Endothelial cell of umbilical vein (primary cell): ENCODE data around the gene TNPO3. TPM values are rescaled to one million over a fixed set of nuclear protein-coding genes. Genes with fewer than 3 reads are reported as not detected.

Experiments
- BruUV-seq: library from RNA; stranded (reverse); fragments of 400-500 nt; replicated peaks from 2 replicates; lab custom pipeline; 2021; lab: Mats Ljungman, UMichigan
- CTCF ChIA-PET: fragments of 300-600, 350-600 bp; sonication (Branson Sonifier 250); formaldehyde crosslinking; loops from one replicate; lab custom pipeline; 2021; ENCODE audit warnings: antibody characterized with exemption, inconsistent platforms; lab: Charles Lee
- POLR2A ChIA-PET: fragments of 300-600, 350-600 bp; sonication (Branson Sonifier 250); formaldehyde crosslinking; loops from one replicate; lab custom pipeline; 2021; ENCODE audit warnings: antibody characterized with exemption, inconsistent platforms; lab: Charles Lee
- DNase-seq: peaks from one replicate; pipeline ENCODE4 v3.0.0-alpha.2; 2011; ENCODE audit warnings: low read depth, low spot score
- FAIRE-seq: peaks from 2 replicates; lab custom pipeline; 2011; peaks lifted over from hg19 to GRCh38; lab: Jason Lieb, UNC
- H2AFZ ChIP-seq: 2 replicates; pipeline ENCODE4 v1.6.0; 2012; ENCODE audit warnings: low read depth, low read length, control low read depth, inconsistent platforms
- H3K27ac ChIP-seq: 2 replicates; pipeline ENCODE4 v1.5.1; 2011; ENCODE audit warnings: low read depth, mild to moderate bottlenecking, control low read depth, low read length, moderate library complexity; ENCODE audit not compliant: insufficient read depth
- H3K27me3 ChIP-seq, 2 experiments: 2 replicates each; pipeline versions ENCODE4 v1.6.0 to v1.6.1; 2011; ENCODE audit warnings: low read length in 2 of 2, mixed read lengths in 1 of 2; ENCODE audit not compliant: control insufficient read depth in 2 of 2, insufficient read depth in 2 of 2
- H3K36me3 ChIP-seq, 2 experiments: 2 replicates in 1 of 2; 3 replicates in 1 of 2; pipeline ENCODE4 v1.5.1; 2011; ENCODE audit warnings: low read length in 2 of 2, mild to moderate bottlenecking in 1 of 2, moderate library complexity in 1 of 2; ENCODE audit not compliant: control insufficient read depth in 2 of 2, insufficient read depth in 2 of 2; ENCODE audit errors: extremely low read depth in 1 of 2
- H3K4me1 ChIP-seq: 3 replicates; pipeline ENCODE4 v1.5.1; 2011; ENCODE audit warnings: mild to moderate bottlenecking, low read length; ENCODE audit not compliant: control insufficient read depth, insufficient read depth; ENCODE audit errors: extremely low read depth
- H3K4me2 ChIP-seq: 2 replicates; pipeline ENCODE4 v1.6.1; 2011; ENCODE audit warnings: low read length, control low read depth, mixed read lengths; ENCODE audit not compliant: insufficient read depth
- H3K4me3 ChIP-seq, 3 experiments: fragments of 200-600 bp in 1 of 3; sonication (generic), shearing (Covaris generic) in 1 of 3; replicated peaks in 1 of 3; 2 replicates each; pipeline ENCODE4 v1.5.1; 2011 to 2016; ENCODE audit warnings: control low read depth in 3 of 3, low read length in 3 of 3, mild to moderate bottlenecking in 2 of 3, inconsistent platforms in 1 of 3, low read depth in 1 of 3, moderate library complexity in 1 of 3; ENCODE audit not compliant: insufficient read depth in 1 of 3
- H3K79me2 ChIP-seq: 2 replicates; pipeline ENCODE4 v1.6.0; 2012; ENCODE audit warnings: low read length, inconsistent platforms; ENCODE audit not compliant: control insufficient read depth, insufficient read depth
- H3K9ac ChIP-seq: replicated peaks from 2 replicates; pipeline ENCODE3; 2011; ENCODE audit warnings: low read length, control low read depth; ENCODE audit not compliant: insufficient read depth; ENCODE audit errors: extremely low read depth
- H3K9me1 ChIP-seq: replicated peaks from 3 replicates; pipeline ENCODE4 v1.6.0; 2011; ENCODE audit warnings: mild to moderate bottlenecking, low read length; ENCODE audit not compliant: control insufficient read depth, insufficient read depth; ENCODE audit errors: extremely low read depth
- H3K9me3 ChIP-seq: replicated peaks from 2 replicates; pipeline ENCODE4 v1.5.1; 2012; ENCODE audit warnings: low read length, inconsistent platforms; ENCODE audit not compliant: control insufficient read depth, insufficient read depth
- H4K20me1 ChIP-seq: replicated peaks from 2 replicates; pipeline ENCODE3; 2011; ENCODE audit warnings: mild to moderate bottlenecking, low read length; ENCODE audit not compliant: control insufficient read depth, insufficient read depth; ENCODE audit errors: extremely low read depth
- EZH2 ChIP-seq: IDR thresholded peaks from 2 replicates; pipeline ENCODE4 v1.6.1; 2012; ENCODE audit warnings: borderline replicate concordance, low read depth, mild to moderate bottlenecking, moderate library complexity, low read length, inconsistent platforms; ENCODE audit not compliant: severe bottlenecking
- FOS ChIP-seq: IDR thresholded peaks from 2 replicates; pipeline ENCODE4 v1.6.1; 2011; ENCODE audit warnings: mild to moderate bottlenecking, low read length, moderate library complexity, borderline replicate concordance; ENCODE audit not compliant: insufficient read depth
- GATA2 ChIP-seq: IDR thresholded peaks from 2 replicates; pipeline ENCODE4 v1.7.0; 2011; ENCODE audit warnings: low read depth, mild to moderate bottlenecking, moderate library complexity, mixed read lengths, low read length; ENCODE audit not compliant: insufficient read length, insufficient read depth
- JUN ChIP-seq: IDR thresholded peaks from 2 replicates; pipeline ENCODE4 v1.6.1; 2011; ENCODE audit warnings: borderline replicate concordance, low read depth; ENCODE audit not compliant: insufficient read length, insufficient read depth
- MAX ChIP-seq: IDR thresholded peaks from 2 replicates; pipeline ENCODE4 v1.6.1; 2011; ENCODE audit not compliant: insufficient read depth, insufficient read length
- MYC ChIP-seq: IDR thresholded peaks from one replicate; pipeline ENCODE4 v1.6.1; 2011; ENCODE audit warnings: mild to moderate bottlenecking, low read depth, low read length
- POLR2A ChIP-seq: IDR thresholded peaks from 2 replicates; pipeline ENCODE4 v1.6.1; 2012; ENCODE audit warnings: low read depth, mild to moderate bottlenecking, control low read depth, low read length
- POLR2AphosphoS5 ChIP-seq: IDR thresholded peaks from 2 replicates; pipeline ENCODE4 v1.6.1; 2012; ENCODE audit warnings: low read depth, mild to moderate bottlenecking, control low read depth, low read length, moderate library complexity; ENCODE audit not compliant: insufficient read depth
- dilution Hi-C: fragments of 300-500 bp; cut with MboI; formaldehyde crosslinking; loops from one replicate; pipeline ENCODE4 v1.15.0; 2019; ENCODE audit warnings: low sequenced_read_pairs; ENCODE audit not compliant: extremely low pct_ligation_motif_present
- intact Hi-C: fragments of 100-400 bp; cut with micrococcal nuclease; formaldehyde crosslinking; loops from one replicate; pipeline ENCODE4 v1.10.0; 2022
- polyA plus RNA-seq, 4 experiments: library from polyadenylated mRNA; depleted of rRNA in 3 of 4; stranded (reverse) in 3 of 4; unstranded in 1 of 4; fragments of >200 nt; gene quantifications; 2 replicates each; pipeline versions ENCODE4 v1.2.1 to v1.2.3, GENCODE V29; 2011 to 2012; ENCODE audit warnings: missing spikeins in 1 of 4
- total RNA-seq: library from RNA; stranded (reverse); gene quantifications from 2 replicates; pipeline ENCODE4 v1.2.3, GENCODE V29; 2021
- TF ChIP-seq, protein P1 (sequence below), 2 donors: IDR thresholded peaks; 1 replicate in 1 of 2; 2 replicates in 1 of 2; pipeline ENCODE4 v1.5.1; 2011; ENCODE audit warnings: low read length in 2 of 2, mild to moderate bottlenecking in 2 of 2, moderate library complexity in 2 of 2, control low read depth in 1 of 2, inconsistent platforms in 1 of 2, low read depth in 1 of 2; ENCODE audit not compliant: insufficient read depth in 1 of 2; ENCODE audit errors: extremely low read depth in 1 of 2

TNPO3 gene
- total and polyA plus RNA-seq, 2 donors (not counting 3 experiments of a cell fraction or from before 2014, with no cell fraction given) = 29.0 to 46.9 TPM

GRCh38 chr7:128993419-128993818, 61.5 kb downstream of the TNPO3 start:
- Histone ChIP-seq H3K27me3 (no peaks in the 10 kb centered on the region), H3K27ac (no peak overlapping the region), H3K79me2 (no peaks in the 10 kb centered on the region), H3K9me1 (no peaks in the 10 kb centered on the region), H3K9me3 (no peaks in the 10 kb centered on the region), H3K9ac (no peak overlapping the region), H3K4me2 (no peak overlapping the region), H3K4me3 (no peak overlapping the region), H4K20me1 (no peaks in the 10 kb centered on the region), H3K36me3 (peaks cover 2 to 4% of the 10 kb centered on the region in 2 experiments), H2AFZ (no peak overlapping the region), H3K4me1 (no peaks in the 10 kb centered on the region)
- ChIA-PET CTCF (interaction anchor here (0.9 to 1.4 kb wide), 4 partner anchors 10 to 170 kb away, joined by 3 to 7 read pairs (median 4); no protein-coding TSS in a partner anchor), POLR2A (no interaction called here)
- no peak for DNase-seq
- no peak for TF ChIP-seq GATA2
- no peak for TF ChIP-seq POLR2AphosphoS5
- TF ChIP-seq MAX = no peak
- TF ChIP-seq, protein P1, sequence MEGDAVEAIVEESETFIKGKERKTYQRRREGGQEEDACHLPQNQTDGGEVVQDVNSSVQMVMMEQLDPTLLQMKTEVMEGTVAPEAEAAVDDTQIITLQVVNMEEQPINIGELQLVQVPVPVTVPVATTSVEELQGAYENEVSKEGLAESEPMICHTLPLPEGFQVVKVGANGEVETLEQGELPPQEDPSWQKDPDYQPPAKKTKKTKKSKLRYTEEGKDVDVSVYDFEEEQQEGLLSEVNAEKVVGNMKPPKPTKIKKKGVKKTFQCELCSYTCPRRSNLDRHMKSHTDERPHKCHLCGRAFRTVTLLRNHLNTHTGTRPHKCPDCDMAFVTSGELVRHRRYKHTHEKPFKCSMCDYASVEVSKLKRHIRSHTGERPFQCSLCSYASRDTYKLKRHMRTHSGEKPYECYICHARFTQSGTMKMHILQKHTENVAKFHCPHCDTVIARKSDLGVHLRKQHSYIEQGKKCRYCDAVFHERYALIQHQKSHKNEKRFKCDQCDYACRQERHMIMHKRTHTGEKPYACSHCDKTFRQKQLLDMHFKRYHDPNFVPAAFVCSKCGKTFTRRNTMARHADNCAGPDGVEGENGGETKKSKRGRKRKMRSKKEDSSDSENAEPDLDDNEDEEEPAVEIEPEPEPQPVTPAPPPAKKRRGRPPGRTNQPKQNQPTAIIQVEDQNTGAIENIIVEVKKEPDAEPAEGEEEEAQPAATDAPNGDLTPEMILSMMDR (IDR thresholded peaks at IDR 0.05; ENCODE audit: extremely low read depth in 1 of 2, insufficient read depth in 1 of 2, low read depth in 1 of 2, low read length in 2 of 2) = no peak
- TF ChIP-seq EZH2 = no peak
- TF ChIP-seq POLR2A = no peak
- TF ChIP-seq FOS = no peak
- TF ChIP-seq JUN = no peak
- no peak for TF ChIP-seq MYC
- intact Hi-C loops = no loop called here
- FAIRE-seq = no peak
- dilution Hi-C loops = no loop called here
- no TSS peak for BruUV-seq
